Psoas muscle (tissue), 8 donors: ENCODE results near the gene RIMBP2. TPM values are rescaled to one million over a fixed set of nuclear protein-coding genes. Genes with fewer than 3 reads are reported as not detected.

ENCODE experiments used
- ATAC-seq, 4 donors: fragments of 200-7000 bp; cut with Tn5 transposase; one replicate each; pipeline ENCODE4 v1.9.1; 2020; ENCODE audit warnings: moderate library complexity in 3 of 4, mild to moderate bottlenecking in 2 of 4
- DNase-seq, 2 donors: peaks; one replicate each; pipeline ENCODE4 v3.0.0-alpha.2; 2020
- H3K27ac ChIP-seq: fragments of 200-600 bp; one replicate; pipeline ENCODE4 v1.8.0; 2022
- H3K27me3 ChIP-seq, 3 donors: fragments of 200-600 bp in 1 of 3; one replicate each; pipeline versions ENCODE4 v1.6.1 to v1.8.0; 2013 to 2022; ENCODE audit warnings: low read length in 2 of 3, mild to moderate bottlenecking in 2 of 3, moderate library complexity in 1 of 3; ENCODE audit not compliant: insufficient read depth in 3 of 3
- H3K36me3 ChIP-seq, 2 donors: fragments of 200-600 bp in 1 of 2; one replicate each; pipeline versions ENCODE4 v1.6.1 to v1.8.0; 2013 to 2022; ENCODE audit warnings: low read depth in 1 of 2, mild to moderate bottlenecking in 1 of 2, moderate library complexity in 1 of 2; ENCODE audit not compliant: insufficient read depth in 1 of 2
- H3K4me1 ChIP-seq: fragments of 200-600 bp; one replicate; pipeline ENCODE4 v1.8.0; 2022
- H3K4me3 ChIP-seq: fragments of 200-600 bp; one replicate; pipeline ENCODE4 v1.8.0; 2022; ENCODE audit warnings: mild to moderate bottlenecking
- H3K9me3 ChIP-seq: fragments of 200-600 bp; one replicate; pipeline ENCODE4 v1.8.0; 2022
- WGBS, 3 donors: extraction: QIAGEN DNeasy Blood & Tissue Kit; methylation state at CpG; one replicate each; pipeline versions ENCODE4 v1.1.6 to v1.1.7; 2013; 5-methylcytosine and 5-hydroxymethylcytosine counted together
- intact Hi-C, 2 donors: fragments of 100-400 bp; cut with DNase I; formaldehyde crosslinking; loops; one replicate each; pipeline versions ENCODE4 v1.11.0 to v1.14.2; 2022
- polyA plus RNA-seq, 3 donors: library from polyadenylated mRNA; stranded (reverse); fragments of 200-250 nt; gene quantifications; one replicate each; pipeline ENCODE4 v1.2.3, GENCODE V29; 2013
- total RNA-seq, 4 donors: library from RNA; stranded (reverse); fragmentation: NEBNext Ultra II Directional in 2 of 4; extraction: Animal tissue kit (Norgen Biotek cat#: 25700) in 2 of 4; gene quantifications; one replicate each; pipeline versions ENCODE4 v1.2.1 to v1.2.4, GENCODE V29; 2021 to 2023
- TF ChIP-seq, protein P1 (sequence below): fragments of 200-600 bp; IDR thresholded peaks from one replicate; pipeline ENCODE4 v1.8.0; 2022; ENCODE audit warnings: antibody characterized with exemption
- donor health status: healthy with polysubstance abuse.
- donor health status: DM: no; HTN: no; CAD: no; lungs with moderate emphysema.
- donor health status: Bipolar disorder and iron deficiency.
- donor health status: healthy.
- donor health status: DM: yes; HTN: yes; CAD: no.
- donor health status: DM: no; HTN: no; CAD: no.
- donor health status: DM: no; HTN: no; CAD: no.
- donor health status: DM: yes; HTN: yes; CAD: no.

RIMBP2 gene
- total and polyA plus RNA-seq, 7 donors: 0.05 to 1.2 (median 0.21) TPM

- TF ChIP-seq, protein P1, sequence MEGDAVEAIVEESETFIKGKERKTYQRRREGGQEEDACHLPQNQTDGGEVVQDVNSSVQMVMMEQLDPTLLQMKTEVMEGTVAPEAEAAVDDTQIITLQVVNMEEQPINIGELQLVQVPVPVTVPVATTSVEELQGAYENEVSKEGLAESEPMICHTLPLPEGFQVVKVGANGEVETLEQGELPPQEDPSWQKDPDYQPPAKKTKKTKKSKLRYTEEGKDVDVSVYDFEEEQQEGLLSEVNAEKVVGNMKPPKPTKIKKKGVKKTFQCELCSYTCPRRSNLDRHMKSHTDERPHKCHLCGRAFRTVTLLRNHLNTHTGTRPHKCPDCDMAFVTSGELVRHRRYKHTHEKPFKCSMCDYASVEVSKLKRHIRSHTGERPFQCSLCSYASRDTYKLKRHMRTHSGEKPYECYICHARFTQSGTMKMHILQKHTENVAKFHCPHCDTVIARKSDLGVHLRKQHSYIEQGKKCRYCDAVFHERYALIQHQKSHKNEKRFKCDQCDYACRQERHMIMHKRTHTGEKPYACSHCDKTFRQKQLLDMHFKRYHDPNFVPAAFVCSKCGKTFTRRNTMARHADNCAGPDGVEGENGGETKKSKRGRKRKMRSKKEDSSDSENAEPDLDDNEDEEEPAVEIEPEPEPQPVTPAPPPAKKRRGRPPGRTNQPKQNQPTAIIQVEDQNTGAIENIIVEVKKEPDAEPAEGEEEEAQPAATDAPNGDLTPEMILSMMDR: no peak
- Histone ChIP-seq H3K4me1 (no peaks in the 10 kb centered on the region), H3K27ac (no peak overlapping the region), H3K27me3 (peaks cover 0 to 13% (median 0%) of the 10 kb centered on the region in 3 donors), H3K9me3 (no peaks in the 10 kb centered on the region), H3K4me3 (no peak overlapping the region), H3K36me3 (no peaks in the 10 kb centered on the region)
- no peak for DNase-seq
- no peak for ATAC-seq
- WGBS, 3 donors: 19 to 26% (median 23%) methylated on average over 10 of the region's 10 CpGs
- intact Hi-C loops: loop anchor here (5.0 to 10.0 kb wide), 3 partner anchors 346 to 714 kb away; no protein-coding TSS in a partner anchor
Measured at GRCh38 chr12:130748786-130749185, 32.7 kb upstream of the RIMBP2 start.

GRCh38 chr12:130747867-130748740 lies 32.0 kb upstream of the RIMBP2 start:
- no peak overlapping the region for H3K4me3 ChIP-seq
- DNase-seq: peak; percentile 81 to 86
- H3K9me3 ChIP-seq: no peaks in the 10 kb centered on the region
- H3K4me1 ChIP-seq: no peaks in the 10 kb centered on the region
- WGBS, 3 donors: 6 to 9% (median 7%) methylated on average over 13 of the region's 13 CpGs
- no peak overlapping the region for H3K27ac ChIP-seq
- intact Hi-C loops: loop anchor here (5.0 to 10.0 kb wide), 3 partner anchors 346 to 713 kb away; no protein-coding TSS in a partner anchor
- TF ChIP-seq, protein P1: peak; percentile 68
- ATAC-seq: peak; percentile 70 to 79 (median 74)
- no peaks in the 10 kb centered on the region for H3K36me3 ChIP-seq
- peaks cover 0 to 10% (median 0%) of the 10 kb centered on the region in 3 donors for H3K27me3 ChIP-seq

DNA sequence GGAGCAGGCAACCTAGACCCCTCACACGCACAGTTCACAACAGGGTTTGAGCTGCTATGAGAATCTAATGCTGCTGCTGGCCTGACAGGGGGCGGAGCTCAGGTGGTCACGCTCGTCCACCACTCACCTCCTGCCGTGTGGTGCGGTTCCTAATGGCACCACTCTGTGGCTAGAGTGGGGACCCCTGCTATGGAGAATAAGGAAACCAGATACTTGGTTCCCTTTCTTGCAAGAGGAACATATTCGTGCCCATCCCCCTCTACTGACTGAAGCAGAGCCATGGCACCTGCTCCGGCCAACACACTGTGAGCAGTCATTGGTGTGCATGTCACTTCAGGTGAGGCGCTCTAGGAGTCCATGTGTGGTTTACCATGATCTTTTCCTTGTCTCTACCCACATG lies 30.4 kb upstream of the RIMBP2 start:
- ATAC-seq: no peak
- no peak for DNase-seq
- TF ChIP-seq, protein P1: no peak
- 59 to 66% (median 60%) methylated on average over 9 of the region's 9 CpGs for WGBS, 3 donors
- Histone ChIP-seq H3K27ac (no peak overlapping the region), H3K4me3 (no peak overlapping the region), H3K27me3 (peaks cover 0 to 5% (median 0%) of the 10 kb centered on the region in 3 donors), H3K36me3 (no peaks in the 10 kb centered on the region), H3K4me1 (no peaks in the 10 kb centered on the region), H3K9me3 (no peaks in the 10 kb centered on the region)
- intact Hi-C loops: loop anchor here (5.0 to 10.0 kb wide), 3 partner anchors 344 to 712 kb away; no protein-coding TSS in a partner anchor

DNA sequence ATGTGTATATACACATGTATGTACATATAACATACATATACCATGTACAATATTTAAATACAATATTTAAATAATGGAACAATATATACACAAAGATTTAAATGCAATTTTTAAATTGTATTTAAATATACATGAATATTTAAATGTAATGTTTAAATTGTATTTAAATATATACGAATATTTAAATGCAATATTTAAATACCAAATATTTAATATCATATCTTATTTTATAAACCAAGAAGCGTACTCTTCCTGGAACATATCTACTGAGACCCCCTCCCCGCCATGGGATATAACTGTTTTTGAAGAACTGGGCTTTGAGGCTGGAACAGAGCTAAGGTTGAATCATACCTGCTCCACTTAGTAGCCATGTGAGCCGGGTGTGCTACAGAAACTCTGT lies 29.8 kb upstream of the RIMBP2 start:
- ATAC-seq: no peak
- Histone ChIP-seq H3K4me1 (no peaks in the 10 kb centered on the region), H3K27me3 (peaks cover 0 to 5% (median 0%) of the 10 kb centered on the region in 3 donors), H3K9me3 (no peaks in the 10 kb centered on the region), H3K36me3 (no peaks in the 10 kb centered on the region), H3K4me3 (no peak overlapping the region), H3K27ac (no peak overlapping the region)
- intact Hi-C loops: loop anchor here (5.0 to 10.0 kb wide), 3 partner anchors 344 to 711 kb away; no protein-coding TSS in a partner anchor
- DNase-seq: no peak
- WGBS, 3 donors: 82 to 93% (median 89%) methylated on average over 4 of the region's 4 CpGs
- TF ChIP-seq, protein P1: no peak
